Hepatocyte (in vitro differentiated cells): ENCODE results near the gene KRT3. TPM values are rescaled to one million over a fixed set of nuclear protein-coding genes. Genes with fewer than 3 reads are reported as not detected.

ENCODE experiments used
- DNase-seq: peaks from one replicate; pipeline ENCODE4 v3.0.0-alpha.2; 2016; ENCODE audit warnings: low spot score
- H2AFZ ChIP-seq: fragments of 200-600 bp; sonication (generic); 2 replicates; pipeline ENCODE4 v1.6.0; 2016; ENCODE audit warnings: antibody characterized with exemption, mild to moderate bottlenecking
- H3K27ac ChIP-seq: fragments of 200-600 bp; sonication (generic); 2 replicates; pipeline ENCODE4 v1.5.1; 2016; ENCODE audit warnings: mild to moderate bottlenecking
- H3K27me3 ChIP-seq: fragments of 200-600 bp; sonication (generic); 2 replicates; pipeline ENCODE4 v1.6.1; 2016
- H3K36me3 ChIP-seq: fragments of 200-600 bp; sonication (generic); replicated peaks from 2 replicates; pipeline ENCODE4 v1.5.1; 2016; ENCODE audit warnings: low read depth; ENCODE audit not compliant: insufficient read depth
- H3K4me1 ChIP-seq: fragments of 200-600 bp; sonication (generic); 2 replicates; pipeline ENCODE4 v1.5.1; 2016; ENCODE audit warnings: mild to moderate bottlenecking, moderate library complexity; ENCODE audit not compliant: insufficient read depth
- H3K4me2 ChIP-seq: fragments of 200-600 bp; sonication (generic); 2 replicates; pipeline ENCODE4 v1.6.0; 2016
- H3K4me3 ChIP-seq: fragments of 200-600 bp; sonication (generic); 2 replicates; pipeline ENCODE4 v1.5.1; 2016; ENCODE audit warnings: mild to moderate bottlenecking
- H3K79me2 ChIP-seq: fragments of 200-600 bp; sonication (generic); 2 replicates; pipeline ENCODE4 v1.6.0; 2017; ENCODE audit warnings: mild to moderate bottlenecking
- H3K9me2 ChIP-seq: fragments of 200-600 bp; sonication (generic); replicated peaks from 2 replicates; pipeline ENCODE4 v1.6.0; 2017; ENCODE audit warnings: mild to moderate bottlenecking; ENCODE audit not compliant: insufficient read depth
- H3K9me3 ChIP-seq: fragments of 200-600 bp; sonication (generic); 2 replicates; pipeline ENCODE4 v1.5.1; 2016; ENCODE audit warnings: low read depth, mild to moderate bottlenecking
- H4K20me1 ChIP-seq: fragments of 200-600 bp; sonication (generic); 2 replicates; pipeline ENCODE4 v1.6.0; 2016; ENCODE audit warnings: mild to moderate bottlenecking; ENCODE audit not compliant: insufficient read depth, poor library complexity, severe bottlenecking
- CTCF ChIP-seq: fragments of 200-600 bp; sonication (generic); IDR thresholded peaks from 2 replicates; pipeline ENCODE4 v1.5.1; 2016; ENCODE audit warnings: antibody characterized with exemption, mild to moderate bottlenecking; ENCODE audit not compliant: poor library complexity
- EZH2 ChIP-seq: fragments of 200-600 bp; sonication (generic); IDR thresholded peaks from 2 replicates; pipeline ENCODE4 v1.6.1; 2016; ENCODE audit warnings: antibody characterized with exemption, mild to moderate bottlenecking, borderline replicate concordance
- EZH2phosphoT487 ChIP-seq: fragments of 200-600 bp; sonication (generic); IDR thresholded peaks from one replicate; pipeline ENCODE4 v1.6.1; 2018; ENCODE audit warnings: antibody characterized with exemption, mild to moderate bottlenecking, low read depth, moderate library complexity; ENCODE audit not compliant: unreplicated experiment, severe bottlenecking
- WGBS: methylation state at CpG from one replicate; pipeline ENCODE4 v1.1.6; 2016; ENCODE audit warnings: low lambda C conversion rate; ENCODE audit errors: missing lambda C conversion rate; 5-methylcytosine and 5-hydroxymethylcytosine counted together
- polyA plus RNA-seq: library from polyadenylated mRNA; unstranded; fragments of >200 nt; fragmentation: Nextera tagmentation; extraction: Ambion mirVana; gene quantifications from 2 replicates; pipeline ENCODE4 v1.2.1, GENCODE V29; 2016
- total RNA-seq: library from RNA; depleted of rRNA; stranded (reverse); fragments of >200 nt; gene quantifications from 2 replicates; pipeline ENCODE4 v1.2.3, GENCODE V29; 2014

The KRT3 gene
- total and polyA plus RNA-seq, 2 experiments from 2014 or later: not detected

- Histone ChIP-seq H3K9me3 (no peaks in the 10 kb centered on the region), H3K4me3 (no peak overlapping the region), H3K27ac (no peak overlapping the region), H3K9me2 (no peaks in the 10 kb centered on the region), H4K20me1 (no peaks in the 10 kb centered on the region), H3K36me3 (no peaks in the 10 kb centered on the region), H2AFZ (no peak overlapping the region), H3K4me1 (peaks cover 11% of the 10 kb centered on the region), H3K79me2 (no peaks in the 10 kb centered on the region), H3K27me3 (peaks cover 6% of the 10 kb centered on the region), H3K4me2 (no peak overlapping the region)
- TF ChIP-seq CTCF (no peak), EZH2 (no peak), EZH2phosphoT487 (no peak)
- no peak for DNase-seq
- 92% methylated on average over 7 of the region's 7 CpGs for WGBS
These were observed 24.0 kb upstream of the KRT3 start for GRCh38 chr12:52819731-52820510.

DNA sequence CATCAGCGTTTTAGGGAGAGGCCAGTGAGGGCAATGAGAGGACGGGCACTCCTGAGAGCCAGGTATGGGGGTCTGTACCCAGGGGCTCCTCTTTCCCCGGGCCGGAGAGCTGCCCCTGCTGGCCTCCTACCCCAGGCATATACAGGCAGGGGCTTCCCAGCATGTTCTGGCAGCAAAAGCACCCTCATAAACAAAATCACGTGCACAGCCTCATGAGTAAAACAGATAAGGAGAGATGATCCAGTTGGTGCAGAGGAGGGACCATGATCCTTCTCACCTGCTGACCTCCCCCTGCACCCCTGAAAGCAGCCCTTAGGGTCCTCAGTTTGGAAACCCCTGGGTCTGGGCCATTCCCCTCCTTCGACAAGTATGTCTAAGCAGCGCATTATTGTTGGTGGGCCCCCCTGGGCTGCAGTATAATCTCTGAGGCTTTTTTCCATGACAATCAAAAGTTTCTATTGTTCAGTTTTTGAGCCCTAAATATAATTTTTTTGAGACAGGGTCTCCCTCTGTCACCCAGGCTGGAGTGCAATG is 23.0 kb upstream of the KRT3 start:
- H3K27ac ChIP-seq: no peak overlapping the region

DNA sequence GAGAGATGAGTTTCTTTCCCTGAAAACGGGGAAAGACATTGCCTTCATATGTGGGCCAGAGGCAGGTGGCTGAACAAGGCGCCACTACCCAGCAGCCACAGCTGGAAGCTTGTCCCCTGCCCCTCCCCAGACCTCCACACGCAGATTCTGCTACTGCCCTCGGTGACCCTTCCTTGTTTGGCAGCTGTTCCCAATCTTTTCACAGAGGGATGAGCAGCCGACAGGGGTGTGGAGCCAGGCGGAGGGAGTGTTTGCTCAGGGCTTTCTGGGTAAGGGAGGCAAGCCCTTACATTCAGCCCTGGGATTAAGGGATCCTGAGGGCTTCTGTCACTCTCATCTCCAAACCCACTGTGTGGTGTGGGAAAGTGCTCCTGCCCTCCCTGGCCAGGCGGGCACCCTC is 22.5 kb upstream of the KRT3 start:
- peaks cover 21% of the 10 kb centered on the region for H3K4me1 ChIP-seq
- H3K9me2 ChIP-seq: no peaks in the 10 kb centered on the region
- no peaks in the 10 kb centered on the region for H3K36me3 ChIP-seq
- H3K27me3 ChIP-seq: peaks cover 6% of the 10 kb centered on the region
- H3K79me2 ChIP-seq: no peaks in the 10 kb centered on the region
- peak; percentile 29 for DNase-seq
- TF ChIP-seq CTCF (no peak), EZH2phosphoT487 (no peak)
- WGBS: 20% methylated on average over 7 of the region's 7 CpGs
- no peak overlapping the region for H3K27ac ChIP-seq
- peak overlapping the region; percentile 45 for H3K4me2 ChIP-seq
- H3K9me3 ChIP-seq: no peaks in the 10 kb centered on the region
- no peak overlapping the region for H3K4me3 ChIP-seq
- H4K20me1 ChIP-seq: no peaks in the 10 kb centered on the region
- no peak overlapping the region for H2AFZ ChIP-seq

More for the DNA sequence above, 23.0 kb upstream of the KRT3 start:
- no peak for TF ChIP-seq CTCF
- no peak for TF ChIP-seq EZH2phosphoT487
- TF ChIP-seq EZH2: no peak
- H3K79me2 ChIP-seq: no peaks in the 10 kb centered on the region
- H3K36me3 ChIP-seq: no peaks in the 10 kb centered on the region
- no peaks in the 10 kb centered on the region for H3K9me3 ChIP-seq
- no peak overlapping the region for H2AFZ ChIP-seq
- 57% methylated on average over 7 of the region's 7 CpGs for WGBS
- H3K4me2 ChIP-seq: peak overlapping the region; percentile 45
- H3K4me1 ChIP-seq: peaks cover 20% of the 10 kb centered on the region
- H3K4me3 ChIP-seq: no peak overlapping the region
- no peaks in the 10 kb centered on the region for H4K20me1 ChIP-seq
- H3K9me2 ChIP-seq: no peaks in the 10 kb centered on the region
- DNase-seq: peak; percentile 44
- peaks cover 6% of the 10 kb centered on the region for H3K27me3 ChIP-seq
